ENCODE data around the gene SH2D1A.

GRCh38 chrX:124393238-124393637, 46.9 kb downstream of the SH2D1A start:
- TF ChIP-seq ARNT (IDR thresholded peaks at IDR 0.05), result no peak
- no peak for TF ChIP-seq ZNF384 (IDR thresholded peaks at IDR 0.05)
- no peak for TF ChIP-seq SP1 (IDR thresholded peaks at IDR 0.05)
- TF ChIP-seq FOXM1 (IDR thresholded peaks at IDR 0.05; ENCODE audit: borderline replicate concordance), result no peak
- no peak for TF ChIP-seq CTBP1 (IDR thresholded peaks at IDR 0.05; ENCODE audit: borderline replicate concordance)
- TF ChIP-seq ELF4 (IDR thresholded peaks at IDR 0.05), result no peak
- TF ChIP-seq FOXK2 (IDR thresholded peaks at IDR 0.05), result no peak
- no peak for TF ChIP-seq BHLHE40 (IDR thresholded peaks at IDR 0.05; ENCODE audit: borderline replicate concordance)
- TF ChIP-seq FOXA1 (IDR thresholded peaks at IDR 0.05), result no peak
- TF ChIP-seq HDGF (IDR thresholded peaks at IDR 0.05; ENCODE audit: borderline replicate concordance), result no peak
- TF ChIP-seq TARDBP (IDR thresholded peaks at IDR 0.05), result no peak
- TF ChIP-seq, protein P1, sequence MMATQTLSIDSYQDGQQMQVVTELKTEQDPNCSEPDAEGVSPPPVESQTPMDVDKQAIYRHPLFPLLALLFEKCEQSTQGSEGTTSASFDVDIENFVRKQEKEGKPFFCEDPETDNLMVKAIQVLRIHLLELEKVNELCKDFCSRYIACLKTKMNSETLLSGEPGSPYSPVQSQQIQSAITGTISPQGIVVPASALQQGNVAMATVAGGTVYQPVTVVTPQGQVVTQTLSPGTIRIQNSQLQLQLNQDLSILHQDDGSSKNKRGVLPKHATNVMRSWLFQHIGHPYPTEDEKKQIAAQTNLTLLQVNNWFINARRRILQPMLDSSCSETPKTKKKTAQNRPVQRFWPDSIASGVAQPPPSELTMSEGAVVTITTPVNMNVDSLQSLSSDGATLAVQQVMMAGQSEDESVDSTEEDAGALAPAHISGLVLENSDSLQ (IDR thresholded peaks at IDR 0.05), result no peak
- no peak for TF ChIP-seq SUZ12 (IDR thresholded peaks at IDR 0.05)
- TF ChIP-seq LEF1 (IDR thresholded peaks at IDR 0.05; ENCODE audit: borderline replicate concordance), result no peak

All from HEK293T (cell line).